Measurements from ENCODE around the gene STAG1. TPM values are rescaled to one million over a fixed set of nuclear protein-coding genes. Genes with fewer than 3 reads are reported as not detected.

STAG1 gene
- total RNA-seq, 4 donors from 2014 or later, result 39.3 to 53.3 (median 51.3) TPM

DNA sequence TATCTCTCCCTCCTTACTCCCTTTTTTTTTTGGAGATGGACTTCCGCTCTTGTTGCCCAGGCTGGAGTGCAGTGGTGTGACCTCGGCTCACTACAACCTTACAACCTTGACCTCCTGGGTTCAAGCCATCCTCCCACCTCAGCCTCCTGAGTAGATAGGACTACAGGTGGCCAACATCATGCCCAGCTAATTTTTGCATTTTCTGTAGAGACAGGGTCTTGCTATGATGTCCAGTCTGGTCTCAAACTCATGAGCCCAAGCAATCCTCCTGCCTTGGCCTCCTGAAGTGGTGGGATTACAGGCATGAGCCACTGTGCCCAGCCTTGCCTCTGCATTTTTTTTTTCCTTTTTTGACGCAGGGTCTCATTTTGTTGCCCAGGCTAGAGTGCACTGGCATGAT is 17.1 kb downstream of the STAG1 start:
- Histone ChIP-seq H3K4me1 (peaks cover 2 to 59% (median 9%) of the 10 kb centered on the region in 3 donors), H3K27ac (no peak overlapping the region), H3K36me3 (no peaks in the 10 kb centered on the region), H3K27me3 (no peaks in the 10 kb centered on the region), H3K4me3 (no peak overlapping the region), H3K9me3 (no peaks in the 10 kb centered on the region)
- WGBS, 2 donors (ENCODE audit: low coverage in 1 of 2), result 100% methylated on average over 1 to 3 of the region's 3 CpGs
- no peak for TF ChIP-seq POLR2AphosphoS5 (IDR thresholded peaks at IDR 0.05)
- TF ChIP-seq EP300 (IDR thresholded peaks at IDR 0.05), result no peak
- TF ChIP-seq, protein P1, sequence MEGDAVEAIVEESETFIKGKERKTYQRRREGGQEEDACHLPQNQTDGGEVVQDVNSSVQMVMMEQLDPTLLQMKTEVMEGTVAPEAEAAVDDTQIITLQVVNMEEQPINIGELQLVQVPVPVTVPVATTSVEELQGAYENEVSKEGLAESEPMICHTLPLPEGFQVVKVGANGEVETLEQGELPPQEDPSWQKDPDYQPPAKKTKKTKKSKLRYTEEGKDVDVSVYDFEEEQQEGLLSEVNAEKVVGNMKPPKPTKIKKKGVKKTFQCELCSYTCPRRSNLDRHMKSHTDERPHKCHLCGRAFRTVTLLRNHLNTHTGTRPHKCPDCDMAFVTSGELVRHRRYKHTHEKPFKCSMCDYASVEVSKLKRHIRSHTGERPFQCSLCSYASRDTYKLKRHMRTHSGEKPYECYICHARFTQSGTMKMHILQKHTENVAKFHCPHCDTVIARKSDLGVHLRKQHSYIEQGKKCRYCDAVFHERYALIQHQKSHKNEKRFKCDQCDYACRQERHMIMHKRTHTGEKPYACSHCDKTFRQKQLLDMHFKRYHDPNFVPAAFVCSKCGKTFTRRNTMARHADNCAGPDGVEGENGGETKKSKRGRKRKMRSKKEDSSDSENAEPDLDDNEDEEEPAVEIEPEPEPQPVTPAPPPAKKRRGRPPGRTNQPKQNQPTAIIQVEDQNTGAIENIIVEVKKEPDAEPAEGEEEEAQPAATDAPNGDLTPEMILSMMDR (IDR thresholded peaks at IDR 0.05), result no peak
- no peak for TF ChIP-seq POLR2A (IDR thresholded peaks at IDR 0.05)
- no peak for ATAC-seq

GRCh38 chr3:136734382-136735070 is 17.7 kb downstream of the STAG1 start:
- no peak for ATAC-seq
- H3K9me3 ChIP-seq, result no peaks in the 10 kb centered on the region
- TF ChIP-seq EP300 (IDR thresholded peaks at IDR 0.05) (no peak), POLR2A (IDR thresholded peaks at IDR 0.05) (no peak), POLR2AphosphoS5 (IDR thresholded peaks at IDR 0.05) (no peak)
- TF ChIP-seq, protein P1 (IDR thresholded peaks at IDR 0.05), result no peak
- WGBS, 2 donors (ENCODE audit: low coverage in 1 of 2), result 48 to 54% methylated on average over 3 of the region's 3 CpGs
- H3K4me3 ChIP-seq, result no peak overlapping the region
- peaks cover 2 to 59% (median 9%) of the 10 kb centered on the region in 3 donors for H3K4me1 ChIP-seq
- no peaks in the 10 kb centered on the region for H3K36me3 ChIP-seq
- H3K27ac ChIP-seq, result no peak overlapping the region
- H3K27me3 ChIP-seq, result no peaks in the 10 kb centered on the region

DNA sequence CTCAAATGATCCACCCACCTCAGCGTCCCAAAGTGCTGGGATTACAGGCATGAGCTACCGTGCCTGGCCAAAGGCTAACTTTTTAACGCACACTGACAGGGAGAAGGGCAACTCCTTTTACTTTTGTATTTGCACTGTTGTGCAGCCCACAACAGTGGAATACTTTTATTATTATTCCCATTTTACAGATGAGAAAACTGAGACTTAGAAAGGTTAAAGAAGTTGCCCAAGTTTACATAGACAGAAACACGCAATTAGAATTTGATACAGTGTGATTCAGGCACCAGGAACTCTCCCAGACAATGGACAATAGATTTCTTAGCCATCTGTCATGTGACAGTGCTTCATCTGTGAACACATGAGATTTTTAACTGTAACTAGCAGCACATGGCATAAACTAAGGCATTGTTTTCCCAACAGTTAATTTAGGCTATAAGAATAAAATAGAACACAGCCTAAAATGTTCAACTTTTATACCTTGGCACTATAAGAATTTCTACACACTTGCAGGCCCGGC is 18.8 kb downstream of the STAG1 start:
- H3K27ac ChIP-seq, result no peak overlapping the region
- TF ChIP-seq, protein P1 (IDR thresholded peaks at IDR 0.05), result no peak
- TF ChIP-seq POLR2AphosphoS5 (IDR thresholded peaks at IDR 0.05) (no peak), POLR2A (IDR thresholded peaks at IDR 0.05) (no peak), EP300 (IDR thresholded peaks at IDR 0.05) (no peak)
- H3K36me3 ChIP-seq, result no peaks in the 10 kb centered on the region
- H3K27me3 ChIP-seq, result no peaks in the 10 kb centered on the region
- H3K9me3 ChIP-seq, result no peaks in the 10 kb centered on the region
- no peak for ATAC-seq
- no peak overlapping the region for H3K4me3 ChIP-seq
- H3K4me1 ChIP-seq, result peaks cover 2 to 61% (median 9%) of the 10 kb centered on the region in 3 donors
- 90 to 92% methylated on average over 3 of the region's 5 CpGs for WGBS, 2 donors (ENCODE audit: low coverage in 1 of 2)

- Histone ChIP-seq H3K9me3 (no peaks in the 10 kb centered on the region), H3K4me1 (peaks cover 5 to 67% (median 15%) of the 10 kb centered on the region in 3 donors), H3K4me3 (no peak overlapping the region), H3K27ac (no peak overlapping the region), H3K27me3 (no peaks in the 10 kb centered on the region), H3K36me3 (no peaks in the 10 kb centered on the region)
- no peak for ATAC-seq
- TF ChIP-seq EP300 (IDR thresholded peaks at IDR 0.05), result no peak
- TF ChIP-seq POLR2AphosphoS5 (IDR thresholded peaks at IDR 0.05), result no peak
- no peak for TF ChIP-seq POLR2A (IDR thresholded peaks at IDR 0.05)
- TF ChIP-seq, protein P1 (IDR thresholded peaks at IDR 0.05), result no peak
- 59 to 78% methylated on average over 4 of the region's 4 CpGs for WGBS, 2 donors (ENCODE audit: low coverage in 1 of 2)
Observed at GRCh38 chr3:136731274-136731884, 20.8 kb downstream of the STAG1 start.
